ENCODE data around the gene TSSK2. TPM values are rescaled to one million over a fixed set of nuclear protein-coding genes. Genes with fewer than 3 reads are reported as not detected.

Gene TSSK2
- total and polyA plus RNA-seq, 11 donors: 0.04 to 0.19 (median 0.12) TPM; not detected in 8

- Histone ChIP-seq H3K36me3 (peaks cover 0 to 37% (median 20%) of the 10 kb centered on the region in 9 donors), H3K27ac (peak overlapping the region in 4 of 12 donors; percentile 2 to 84 (median 28)), H3K27me3 (no peaks in the 10 kb centered on the region), H3K9me3 (no peaks in the 10 kb centered on the region), H3K4me3 (peak overlapping the region in 1 of 12 donors; percentile 7), H3K4me1 (peaks cover 0 to 24% (median 11%) of the 10 kb centered on the region in 12 donors)
- ATAC-seq (peak; percentile 16 to 48 (median 34)), DNase-seq (no peak)
- TF ChIP-seq, protein P1, sequence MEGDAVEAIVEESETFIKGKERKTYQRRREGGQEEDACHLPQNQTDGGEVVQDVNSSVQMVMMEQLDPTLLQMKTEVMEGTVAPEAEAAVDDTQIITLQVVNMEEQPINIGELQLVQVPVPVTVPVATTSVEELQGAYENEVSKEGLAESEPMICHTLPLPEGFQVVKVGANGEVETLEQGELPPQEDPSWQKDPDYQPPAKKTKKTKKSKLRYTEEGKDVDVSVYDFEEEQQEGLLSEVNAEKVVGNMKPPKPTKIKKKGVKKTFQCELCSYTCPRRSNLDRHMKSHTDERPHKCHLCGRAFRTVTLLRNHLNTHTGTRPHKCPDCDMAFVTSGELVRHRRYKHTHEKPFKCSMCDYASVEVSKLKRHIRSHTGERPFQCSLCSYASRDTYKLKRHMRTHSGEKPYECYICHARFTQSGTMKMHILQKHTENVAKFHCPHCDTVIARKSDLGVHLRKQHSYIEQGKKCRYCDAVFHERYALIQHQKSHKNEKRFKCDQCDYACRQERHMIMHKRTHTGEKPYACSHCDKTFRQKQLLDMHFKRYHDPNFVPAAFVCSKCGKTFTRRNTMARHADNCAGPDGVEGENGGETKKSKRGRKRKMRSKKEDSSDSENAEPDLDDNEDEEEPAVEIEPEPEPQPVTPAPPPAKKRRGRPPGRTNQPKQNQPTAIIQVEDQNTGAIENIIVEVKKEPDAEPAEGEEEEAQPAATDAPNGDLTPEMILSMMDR (IDR thresholded peaks at IDR 0.05): peak in 6 of 12 donors; percentile 16 to 35 (median 24)
- TF ChIP-seq POLR2A (IDR thresholded peaks at IDR 0.05): no peak
- 11 to 33% (median 18%) methylated on average over 1 of the region's 1 CpG for WGBS, 4 donors
- intact Hi-C loops (cut with DNase I): no loop called here
These were observed 45.8 kb upstream of the TSSK2 start for GRCh38 chr22:19085233-19085718.

GRCh38 chr22:19086417-19086816 lies 44.7 kb upstream of the TSSK2 start:
- ATAC-seq (peak in 1 of 4 donors; percentile 49), DNase-seq (no peak)
- H3K4me3 ChIP-seq: no peak overlapping the region
- no peaks in the 10 kb centered on the region for H3K9me3 ChIP-seq
- 90 to 97% (median 94%) methylated on average over 6 of the region's 6 CpGs for whole genome bisulfite sequencing, 4 donors
- intact Hi-C loops (cut with DNase I): no loop called here
- peaks cover 0 to 26% (median 14%) of the 10 kb centered on the region in 9 donors for H3K36me3 ChIP-seq
- TF ChIP-seq POLR2A (IDR thresholded peaks at IDR 0.05): no peak
- TF ChIP-seq, protein P1 (IDR thresholded peaks at IDR 0.05): no peak
- H3K27me3 ChIP-seq: no peaks in the 10 kb centered on the region
- peaks cover 0 to 24% (median 9%) of the 10 kb centered on the region in 12 donors for H3K4me1 ChIP-seq
- peak overlapping the region in 4 of 12 donors; percentile 13 to 84 (median 30) for H3K27ac ChIP-seq

GRCh38 chr22:19086896-19087295 lies 44.2 kb upstream of the TSSK2 start:
- no peak for ATAC-seq
- Histone ChIP-seq H3K36me3 (peaks cover 0 to 25% (median 14%) of the 10 kb centered on the region in 9 donors), H3K4me3 (no peak overlapping the region), H3K4me1 (peaks cover 0 to 24% (median 9%) of the 10 kb centered on the region in 12 donors), H3K9me3 (no peaks in the 10 kb centered on the region), H3K27ac (peak overlapping the region in 1 of 12 donors; percentile 84), H3K27me3 (no peaks in the 10 kb centered on the region)
- intact Hi-C loops (cut with DNase I): no loop called here
- 89 to 93% (median 91%) methylated on average over 3 of the region's 3 CpGs for WGBS, 4 donors
- TF ChIP-seq, protein P1 (IDR thresholded peaks at IDR 0.05): no peak
- no peak for TF ChIP-seq POLR2A (IDR thresholded peaks at IDR 0.05)
- no peak for DNase-seq

DNA sequence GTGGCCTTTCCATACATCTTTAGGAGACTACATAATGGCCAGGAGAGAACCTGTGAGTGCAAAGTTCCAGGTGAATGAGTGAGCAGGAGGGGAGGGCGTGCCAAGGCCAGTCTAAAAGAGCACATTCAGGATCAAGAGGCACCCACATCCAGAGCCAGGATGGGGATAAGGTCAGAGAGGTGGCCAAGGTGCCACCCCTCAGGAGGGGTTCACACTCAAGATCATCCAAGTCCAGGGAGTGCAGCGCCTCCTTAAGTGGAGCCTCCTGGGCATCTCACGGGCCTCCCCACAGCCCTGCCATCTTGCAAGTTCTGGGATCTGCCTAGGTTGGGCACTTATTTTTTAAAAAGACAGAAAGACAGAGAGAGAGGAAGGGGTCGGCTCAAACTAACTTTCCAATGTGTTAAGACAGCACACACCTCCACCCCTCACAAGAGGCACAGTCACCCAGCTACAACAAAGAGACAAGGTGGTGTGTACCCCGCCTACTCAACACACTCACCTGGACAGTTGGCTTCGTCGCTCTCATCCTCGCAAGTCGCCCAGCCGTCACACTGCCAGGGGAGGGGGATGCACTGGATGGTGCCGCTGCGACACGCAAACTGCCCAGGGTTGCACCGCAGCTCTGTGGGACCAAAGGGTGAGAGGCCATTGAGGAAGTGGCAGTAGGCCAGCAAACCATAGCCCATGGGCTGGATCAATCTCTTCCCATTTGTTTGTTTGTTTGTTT lies 42.1 kb upstream of the TSSK2 start:
- H3K27me3 ChIP-seq: no peaks in the 10 kb centered on the region
- H3K4me1 ChIP-seq: peaks cover 0 to 24% (median 9%) of the 10 kb centered on the region in 12 donors
- H3K36me3 ChIP-seq: peaks cover 0 to 24% (median 14%) of the 10 kb centered on the region in 9 donors
- no peak overlapping the region for H3K4me3 ChIP-seq
- DNase-seq (no peak), ATAC-seq (no peak)
- H3K27ac ChIP-seq: no peak overlapping the region
- intact Hi-C loops (cut with DNase I): no loop called here
- no peaks in the 10 kb centered on the region for H3K9me3 ChIP-seq
- TF ChIP-seq, protein P1 (IDR thresholded peaks at IDR 0.05): no peak
- TF ChIP-seq POLR2A (IDR thresholded peaks at IDR 0.05): no peak
- WGBS, 4 donors: 94 to 98% (median 96%) methylated on average over 12 to 14 of the region's 14 CpGs

Data from heart left ventricle (tissue), 16 donors.